Erythroblast (primary cell): ENCODE data around the gene GALNT10.

Experiments used
- DNase-seq, 2 experiments: peaks; one replicate each; lab custom pipeline; 2025; lab: John Stamatoyannopoulos, UW
- GATA1 ChIP-seq: IDR thresholded peaks from 2 replicates; pipeline ENCODE4 v1.6.1; 2011; ENCODE audit warnings: low read depth, mild to moderate bottlenecking, control low read depth, low read length, moderate library complexity
- POLR2A ChIP-seq: IDR thresholded peaks from 2 replicates; pipeline ENCODE4 v1.6.1; 2011; ENCODE audit warnings: mild to moderate bottlenecking, low read length

GALNT10 gene

DNA sequence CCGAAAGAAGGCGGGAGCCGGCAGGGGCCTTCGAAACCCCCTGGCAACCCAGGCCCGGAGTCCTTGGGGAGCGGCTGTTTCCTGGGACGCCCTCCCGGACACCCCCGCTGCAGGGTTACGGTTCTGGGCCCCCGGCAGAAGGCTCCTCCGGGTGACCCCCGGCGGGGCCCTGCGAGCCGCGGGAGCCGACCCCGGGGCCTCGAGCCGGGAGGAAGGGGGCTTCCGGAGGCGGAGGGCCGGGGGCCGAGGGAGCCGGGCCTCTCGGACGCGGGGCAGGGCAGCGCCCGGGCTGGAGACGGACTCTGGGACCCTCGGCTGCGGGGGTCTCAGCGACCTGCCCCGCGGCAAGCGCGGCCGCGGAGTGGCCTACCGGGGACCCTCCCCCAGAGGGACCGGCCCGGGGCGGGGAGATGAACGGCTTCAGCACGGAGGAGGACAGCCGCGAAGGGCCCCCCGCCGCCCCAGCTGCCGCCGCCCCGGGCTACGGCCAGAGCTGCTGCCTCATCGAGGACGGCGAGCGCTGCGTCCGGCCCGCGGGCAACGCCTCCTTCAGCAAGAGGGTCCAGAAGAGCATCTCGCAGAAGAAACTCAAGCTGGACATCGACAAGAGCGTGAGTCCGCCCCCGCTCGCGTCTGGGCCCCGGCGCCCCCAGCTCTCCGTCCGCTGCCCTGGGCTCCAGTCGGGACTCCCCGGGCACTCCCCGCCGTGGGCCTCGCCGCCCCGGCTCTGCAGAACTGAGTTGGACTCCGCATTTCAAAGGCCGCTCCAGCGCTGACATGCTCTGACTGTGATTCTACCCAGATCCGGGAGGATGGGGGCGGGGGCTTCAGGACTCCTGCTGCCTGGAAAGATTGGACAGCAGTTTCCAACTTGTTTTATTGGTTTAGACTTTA lies 255.9 kb downstream of the GALNT10 start:
- DNase-seq = peak; percentile 52 to 76
- TF ChIP-seq GATA1 (no peak), POLR2A (no peak)

GRCh38 chr5:154447089-154447725 lies 256.7 kb downstream of the GALNT10 start:
- TF ChIP-seq POLR2A = no peak
- TF ChIP-seq GATA1 = no peak
- no peak for DNase-seq

GRCh38 chr5:154449786-154450185 lies 259.3 kb downstream of the GALNT10 start:
- no peak for DNase-seq

GRCh38 chr5:154451957-154452356 lies 261.4 kb downstream of the GALNT10 start:
- TF ChIP-seq GATA1 = no peak
- TF ChIP-seq POLR2A = no peak
- no peak for DNase-seq

More at GRCh38 chr5:154449786-154450185, 259.3 kb downstream of the GALNT10 start:
- TF ChIP-seq GATA1 (no peak), POLR2A (no peak)

- DNase-seq = no peak
- TF ChIP-seq GATA1 = no peak
- no peak for TF ChIP-seq POLR2A
Measured at GRCh38 chr5:154455585-154455984, 265.1 kb downstream of the GALNT10 start.

- TF ChIP-seq GATA1 (no peak), POLR2A (no peak)
- DNase-seq = no peak
Measured at GRCh38 chr5:154456540-154456939, 266.0 kb downstream of the GALNT10 start.

DNA sequence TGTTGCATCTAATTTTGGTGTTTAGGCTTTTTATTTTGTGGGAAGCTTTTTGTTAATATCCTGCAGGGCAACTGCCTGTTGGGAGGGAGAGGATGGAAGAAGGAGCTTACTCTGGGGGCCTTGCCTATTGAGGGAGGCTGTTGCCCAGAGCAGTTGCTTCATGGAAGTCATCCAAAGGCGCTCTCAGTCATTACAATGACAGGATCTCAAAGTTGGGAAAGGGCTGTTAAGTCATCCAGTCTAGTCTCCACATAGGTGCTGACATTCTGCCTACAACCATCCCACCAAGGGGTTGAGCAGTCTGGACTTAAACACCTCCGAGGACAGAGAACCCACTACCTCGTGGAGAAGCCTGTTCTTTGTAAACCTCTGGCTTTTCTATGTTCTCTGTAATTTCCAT lies 268.5 kb downstream of the GALNT10 start:
- TF ChIP-seq GATA1 (no peak), POLR2A (no peak)
- DNase-seq = no peak

DNA sequence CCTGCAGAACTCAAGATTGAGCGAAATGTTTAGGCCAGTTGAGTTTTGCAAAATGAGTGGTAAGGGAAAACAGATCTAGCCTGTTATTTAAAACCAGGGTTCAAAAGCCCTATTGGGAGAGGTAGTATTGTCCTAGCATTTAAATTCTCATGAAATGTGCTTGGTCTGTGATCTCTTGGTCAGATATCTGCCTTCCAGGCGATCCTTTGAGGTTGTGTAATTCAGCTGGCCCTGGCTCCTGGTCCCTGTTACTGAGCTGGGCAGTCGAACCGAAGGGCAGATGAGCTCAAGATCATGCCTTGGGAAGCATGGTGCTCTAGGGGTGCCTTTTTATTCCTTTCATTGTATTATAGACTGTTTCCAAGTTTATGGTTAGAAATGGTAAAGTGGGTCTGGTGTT lies 269.6 kb downstream of the GALNT10 start:
- DNase-seq = no peak
- TF ChIP-seq GATA1 (no peak), POLR2A (no peak)

GRCh38 chr5:154461531-154461930 lies 271.0 kb downstream of the GALNT10 start:
- DNase-seq = no peak
- TF ChIP-seq POLR2A = no peak

- no peak for DNase-seq
- no peak for TF ChIP-seq GATA1
- no peak for TF ChIP-seq POLR2A
Measured at GRCh38 chr5:154464438-154464837, 273.9 kb downstream of the GALNT10 start.

- TF ChIP-seq GATA1 (no peak), POLR2A (no peak)
- DNase-seq = peak in 1 of 2 experiments; percentile 16
Measured at GRCh38 chr5:154465169-154465568, 274.6 kb downstream of the GALNT10 start.

DNA sequence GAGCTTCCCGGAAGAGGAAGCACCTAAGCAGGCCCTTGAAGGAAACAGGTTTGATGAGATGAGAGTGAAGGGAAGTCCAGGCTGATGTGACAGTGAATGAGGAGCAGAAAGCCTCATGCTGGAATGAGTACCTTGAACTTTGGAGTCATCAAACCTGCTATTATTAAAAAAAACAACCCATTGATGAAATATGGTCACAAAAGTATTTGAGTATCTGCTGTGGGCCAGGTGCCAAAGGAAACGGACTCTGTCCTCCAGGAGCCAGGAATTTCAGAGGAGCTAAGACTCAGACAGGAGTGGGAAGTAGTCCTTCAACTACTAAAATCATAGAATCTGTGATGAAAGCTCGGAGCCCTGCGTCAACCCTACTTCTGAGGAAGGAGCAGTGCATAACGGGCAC lies 275.6 kb downstream of the GALNT10 start:
- DNase-seq = no peak
- TF ChIP-seq GATA1 (no peak), POLR2A (no peak)

GRCh38 chr5:154466671-154467070 lies 276.1 kb downstream of the GALNT10 start:
- no peak for TF ChIP-seq POLR2A
- TF ChIP-seq GATA1 = no peak

DNA sequence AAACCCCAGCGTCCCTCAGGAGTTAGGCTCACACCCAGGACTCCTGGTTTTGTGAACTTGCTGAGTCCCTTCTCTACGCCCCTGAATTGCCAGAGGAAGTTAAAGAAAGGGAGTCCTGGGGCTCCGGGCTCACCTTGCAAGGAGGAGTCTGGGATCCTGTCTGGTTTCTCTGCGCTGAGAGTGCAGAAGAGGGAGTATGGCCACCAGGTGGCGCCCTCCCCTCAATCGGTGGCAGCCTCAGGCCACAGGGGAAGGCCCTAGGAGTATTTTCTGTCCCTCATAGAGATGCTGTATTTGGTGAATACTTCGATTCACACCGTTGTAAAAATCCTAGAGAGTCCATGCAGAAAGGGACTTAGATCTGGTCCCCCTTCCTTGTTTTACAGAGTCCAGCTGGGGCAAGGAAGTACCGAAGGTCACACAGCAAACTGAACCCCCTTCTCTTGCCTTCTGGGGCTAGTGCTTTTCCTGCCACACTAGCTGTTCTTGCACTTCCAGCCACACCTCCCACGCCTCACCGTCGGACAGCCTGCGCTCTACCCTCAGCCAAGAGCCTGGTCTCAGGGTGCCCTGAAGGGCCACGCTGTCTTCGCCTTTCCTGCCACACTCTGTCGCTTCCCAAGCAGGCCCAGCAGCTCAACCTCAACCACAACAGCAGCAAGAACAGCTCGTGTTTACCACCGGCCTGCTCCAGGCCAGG lies 277.3 kb downstream of the GALNT10 start:
- peak; percentile 70 to 85 for DNase-seq
- no peak for TF ChIP-seq GATA1

More at GRCh38 chr5:154466671-154467070, 276.1 kb downstream of the GALNT10 start:
- DNase-seq = no peak
